Liver (tissue), 9 donors: ENCODE measurements around the gene SEPHS2. TPM values are rescaled to one million over a fixed set of nuclear protein-coding genes. Genes with fewer than 3 reads are reported as not detected.

Source experiments
- DNase-seq: peaks from one replicate; pipeline ENCODE4 v3.0.0-alpha.2; 2017; ENCODE audit warnings: low spot score
- H3K27ac ChIP-seq, 2 donors: one replicate each; pipeline ENCODE4 v1.7.0; 2013; ENCODE audit warnings: inconsistent platforms in 2 of 2, low read length in 2 of 2, control low read depth in 1 of 2, low read depth in 1 of 2, mild to moderate bottlenecking in 1 of 2
- H3K27me3 ChIP-seq, 4 donors: one replicate each; pipeline versions ENCODE4 v1.6.1 to v1.7.0; 2013; ENCODE audit warnings: low read length in 3 of 4, inconsistent platforms in 1 of 4, mild to moderate bottlenecking in 1 of 4, moderate library complexity in 1 of 4; ENCODE audit not compliant: control insufficient read depth in 4 of 4, insufficient read depth in 4 of 4
- H3K36me3 ChIP-seq, 4 donors: one replicate each; pipeline versions ENCODE4 v1.6.1 to v1.7.0; 2013; ENCODE audit warnings: low read length in 3 of 4, mild to moderate bottlenecking in 3 of 4, low read depth in 1 of 4, moderate library complexity in 1 of 4; ENCODE audit not compliant: control insufficient read depth in 4 of 4, insufficient read depth in 3 of 4
- H3K4me1 ChIP-seq, 4 donors: one replicate each; pipeline versions ENCODE4 v1.6.1 to v1.7.0; 2013; ENCODE audit warnings: low read length in 3 of 4, mild to moderate bottlenecking in 3 of 4, moderate library complexity in 1 of 4; ENCODE audit not compliant: control insufficient read depth in 4 of 4, insufficient read depth in 4 of 4
- H3K4me3 ChIP-seq, 3 donors: one replicate each; pipeline versions ENCODE4 v1.6.1 to v1.7.0; 2013; ENCODE audit warnings: low read length in 3 of 3, control low read depth in 1 of 3, low read depth in 1 of 3, mild to moderate bottlenecking in 1 of 3
- H3K9ac ChIP-seq, 2 donors: one replicate each; pipeline ENCODE4 v1.7.0; 2013; ENCODE audit warnings: low read length in 2 of 2, mild to moderate bottlenecking in 2 of 2, moderate library complexity in 2 of 2, control low read depth in 1 of 2, low read depth in 1 of 2
- H3K9me3 ChIP-seq, 4 donors: one replicate each; pipeline versions ENCODE4 v1.6.1 to v1.7.0; 2013; ENCODE audit warnings: low read length in 3 of 4; ENCODE audit not compliant: control insufficient read depth in 4 of 4
- ATF3 ChIP-seq: IDR thresholded peaks from 2 replicates; pipeline ENCODE4 v1.6.1; 2016; ENCODE audit warnings: antibody characterized with exemption
- CTCF ChIP-seq: fragments of 150-350 bp; IDR thresholded peaks from 2 replicates; pipeline ENCODE4 v1.5.1; 2017; ENCODE audit warnings: improper control_type of control experiment, low read depth, low read length; ENCODE audit not compliant: missing input control
- EGR1 ChIP-seq, 2 donors: IDR thresholded peaks; 2 replicates each; pipeline ENCODE4 v1.6.1; 2016 to 2018; ENCODE audit warnings: antibody characterized with exemption in 2 of 2, low read depth in 2 of 2
- FOXA2 ChIP-seq: IDR thresholded peaks from 2 replicates; pipeline ENCODE4 v1.6.1; 2016; ENCODE audit warnings: antibody characterized with exemption
- GABPA ChIP-seq, 2 donors: IDR thresholded peaks in 1 of 2; conservative IDR thresholded peaks in 1 of 2; 2 replicates each; pipeline ENCODE4 v1.6.1; 2016; ENCODE audit warnings: antibody characterized with exemption in 2 of 2, mild to moderate bottlenecking in 1 of 2, moderate library complexity in 1 of 2
- HNF4A ChIP-seq, 2 donors: conservative IDR thresholded peaks; 2 replicates each; pipeline ENCODE4 v1.6.1; 2016; ENCODE audit warnings: antibody characterized with exemption in 2 of 2, mild to moderate bottlenecking in 2 of 2
- HNF4G ChIP-seq: IDR thresholded peaks from 2 replicates; pipeline ENCODE4 v1.6.1; 2016; ENCODE audit warnings: antibody characterized with exemption
- JUND ChIP-seq, 2 donors: IDR thresholded peaks; 2 replicates each; pipeline ENCODE4 v1.6.1; 2016; ENCODE audit warnings: antibody characterized with exemption in 2 of 2
- MAX ChIP-seq: IDR thresholded peaks from 2 replicates; pipeline ENCODE4 v1.6.1; 2016; ENCODE audit warnings: antibody characterized with exemption
- NR2F2 ChIP-seq: IDR thresholded peaks from 2 replicates; pipeline ENCODE4 v1.6.1; 2016; ENCODE audit warnings: antibody characterized with exemption
- RAD21 ChIP-seq, 2 donors: IDR thresholded peaks; 2 replicates each; pipeline ENCODE4 v1.6.1; 2016; ENCODE audit warnings: antibody characterized with exemption in 2 of 2, mild to moderate bottlenecking in 2 of 2
- RXRA ChIP-seq, 2 donors: IDR thresholded peaks; 2 replicates each; pipeline ENCODE4 v1.6.1; 2017 to 2018; ENCODE audit warnings: antibody characterized with exemption in 2 of 2, mild to moderate bottlenecking in 1 of 2
- SP1 ChIP-seq: IDR thresholded peaks from 2 replicates; pipeline ENCODE4 v1.6.1; 2018; ENCODE audit warnings: antibody characterized with exemption, mild to moderate bottlenecking
- TAF1 ChIP-seq: conservative IDR thresholded peaks from 2 replicates; pipeline ENCODE4 v1.6.1; 2016; ENCODE audit warnings: antibody characterized with exemption, mild to moderate bottlenecking
- YY1 ChIP-seq: IDR thresholded peaks from 2 replicates; pipeline ENCODE4 v1.6.1; 2016; ENCODE audit warnings: antibody characterized with exemption, mild to moderate bottlenecking
- ZBTB33 ChIP-seq: IDR thresholded peaks from 2 replicates; pipeline ENCODE4 v1.6.1; 2016; ENCODE audit warnings: antibody characterized with exemption
- WGBS: extraction: QIAGEN DNeasy Blood & Tissue Kit; methylation state at CpG from one replicate; pipeline ENCODE4 v1.1.7; 2013; 5-methylcytosine and 5-hydroxymethylcytosine counted together
- polyA plus RNA-seq, 2 donors: library from polyadenylated mRNA; stranded (reverse) in 1 of 2; unstranded in 1 of 2; fragments of 200-250 nt in 1 of 2; fragments of >200 nt in 1 of 2; fragmentation: Nextera tagmentation in 1 of 2; extraction: Ambion mirVana in 1 of 2; gene quantifications; one replicate each; pipeline versions ENCODE4 v1.2.1 to v1.2.3, GENCODE V29; 2013 to 2015
- total RNA-seq, 2 donors: library from RNA; depleted of rRNA; stranded (reverse); fragments of >200 nt; gene quantifications; one replicate each; pipeline ENCODE4 v1.2.3, GENCODE V29; 2014
- donor health status: healthy.
- donor health status: healthy.
- donor health status: healthy.
- donor health status: healthy.
- donor health status: healthy.

SEPHS2 gene
- total and polyA plus RNA-seq, 4 donors: 50.1 to 241 (median 132) TPM

GRCh38 chr16:30429418-30429677 lies 16.3 kb downstream of the SEPHS2 start:
- H3K4me1 ChIP-seq: peaks cover 3 to 19% (median 15%) of the 10 kb centered on the region in 4 donors
- peak overlapping the region; percentile 45 to 51 for H3K9ac ChIP-seq
- peaks cover under 1 to 7% (median 4%) of the 10 kb centered on the region in 4 donors for H3K36me3 ChIP-seq
- no peak for TF ChIP-seq TAF1
- TF ChIP-seq EGR1 (IDR thresholded peaks at IDR 0.05; ENCODE audit: low read depth in 2 of 2): no peak
- TF ChIP-seq ATF3: no peak
- TF ChIP-seq FOXA2: no peak
- no peak for TF ChIP-seq HNF4A (conservative IDR thresholded peaks at IDR 0.05)
- no peak for TF ChIP-seq MAX
- no peak for TF ChIP-seq NR2F2
- H3K27me3 ChIP-seq: no peaks in the 10 kb centered on the region
- peak overlapping the region; percentile 44 to 71 (median 69) for H3K4me3 ChIP-seq
- H3K9me3 ChIP-seq: no peaks in the 10 kb centered on the region
- 7% methylated on average over 11 of the region's 11 CpGs for WGBS
- peak overlapping the region; percentile 19 to 54 for H3K27ac ChIP-seq
- no peak for DNase-seq

GRCh38 chr16:30428055-30428454 lies 17.6 kb downstream of the SEPHS2 start:
- Histone ChIP-seq H3K4me1 (peaks cover 3 to 19% (median 15%) of the 10 kb centered on the region in 4 donors), H3K9ac (no peak overlapping the region), H3K4me3 (no peak overlapping the region), H3K27ac (no peak overlapping the region), H3K9me3 (no peaks in the 10 kb centered on the region), H3K27me3 (no peaks in the 10 kb centered on the region), H3K36me3 (peaks cover 6 to 16% (median 10%) of the 10 kb centered on the region in 4 donors)
- no peak for DNase-seq
- TF ChIP-seq TAF1: no peak
- no peak for TF ChIP-seq SP1
- no peak for TF ChIP-seq JUND (IDR thresholded peaks at IDR 0.05)
- TF ChIP-seq EGR1 (IDR thresholded peaks at IDR 0.05; ENCODE audit: low read depth in 2 of 2): no peak
- no peak for TF ChIP-seq FOXA2
- no peak for TF ChIP-seq NR2F2
- TF ChIP-seq GABPA (IDR thresholded peaks at IDR 0.05 in 1 of 2, conservative IDR thresholded peaks at IDR 0.05 in 1 of 2): no peak
- no peak for TF ChIP-seq ATF3
- TF ChIP-seq YY1: no peak
- TF ChIP-seq CTCF: no peak
- TF ChIP-seq HNF4G: no peak
- no peak for TF ChIP-seq MAX
- TF ChIP-seq ZBTB33: no peak
- TF ChIP-seq HNF4A (conservative IDR thresholded peaks at IDR 0.05): no peak
- TF ChIP-seq RAD21 (IDR thresholded peaks at IDR 0.05): no peak
- TF ChIP-seq RXRA (IDR thresholded peaks at IDR 0.05): no peak
- 94% methylated on average over 4 of the region's 4 CpGs for WGBS
